Liver (tissue), 9 donors: Measurements from ENCODE around the gene FASTK. TPM values are rescaled to one million over a fixed set of nuclear protein-coding genes. Genes with fewer than 3 reads are reported as not detected.

ENCODE experiments used
- DNase-seq: peaks from one replicate; pipeline ENCODE4 v3.0.0-alpha.2; 2017; ENCODE audit warnings: low spot score
- H3K27ac ChIP-seq, 2 donors: one replicate each; pipeline ENCODE4 v1.7.0; 2013; ENCODE audit warnings: inconsistent platforms in 2 of 2, low read length in 2 of 2, control low read depth in 1 of 2, low read depth in 1 of 2, mild to moderate bottlenecking in 1 of 2
- H3K27me3 ChIP-seq, 4 donors: one replicate each; pipeline versions ENCODE4 v1.6.1 to v1.7.0; 2013; ENCODE audit warnings: low read length in 3 of 4, inconsistent platforms in 1 of 4, mild to moderate bottlenecking in 1 of 4, moderate library complexity in 1 of 4; ENCODE audit not compliant: control insufficient read depth in 4 of 4, insufficient read depth in 4 of 4
- H3K36me3 ChIP-seq, 4 donors: one replicate each; pipeline versions ENCODE4 v1.6.1 to v1.7.0; 2013; ENCODE audit warnings: low read length in 3 of 4, mild to moderate bottlenecking in 3 of 4, low read depth in 1 of 4, moderate library complexity in 1 of 4; ENCODE audit not compliant: control insufficient read depth in 4 of 4, insufficient read depth in 3 of 4
- H3K4me1 ChIP-seq, 4 donors: one replicate each; pipeline versions ENCODE4 v1.6.1 to v1.7.0; 2013; ENCODE audit warnings: low read length in 3 of 4, mild to moderate bottlenecking in 3 of 4, moderate library complexity in 1 of 4; ENCODE audit not compliant: control insufficient read depth in 4 of 4, insufficient read depth in 4 of 4
- H3K4me3 ChIP-seq, 3 donors: one replicate each; pipeline versions ENCODE4 v1.6.1 to v1.7.0; 2013; ENCODE audit warnings: low read length in 3 of 3, control low read depth in 1 of 3, low read depth in 1 of 3, mild to moderate bottlenecking in 1 of 3
- H3K9ac ChIP-seq, 2 donors: one replicate each; pipeline ENCODE4 v1.7.0; 2013; ENCODE audit warnings: low read length in 2 of 2, mild to moderate bottlenecking in 2 of 2, moderate library complexity in 2 of 2, control low read depth in 1 of 2, low read depth in 1 of 2
- H3K9me3 ChIP-seq, 4 donors: one replicate each; pipeline versions ENCODE4 v1.6.1 to v1.7.0; 2013; ENCODE audit warnings: low read length in 3 of 4; ENCODE audit not compliant: control insufficient read depth in 4 of 4
- ATF3 ChIP-seq: IDR thresholded peaks from 2 replicates; pipeline ENCODE4 v1.6.1; 2016; ENCODE audit warnings: antibody characterized with exemption
- CTCF ChIP-seq: fragments of 150-350 bp; IDR thresholded peaks from 2 replicates; pipeline ENCODE4 v1.5.1; 2017; ENCODE audit warnings: improper control_type of control experiment, low read depth, low read length; ENCODE audit not compliant: missing input control
- EGR1 ChIP-seq, 2 donors: IDR thresholded peaks; 2 replicates each; pipeline ENCODE4 v1.6.1; 2016 to 2018; ENCODE audit warnings: antibody characterized with exemption in 2 of 2, low read depth in 2 of 2
- FOXA1 ChIP-seq: IDR thresholded peaks from 2 replicates; pipeline ENCODE4 v1.6.1; 2016; ENCODE audit warnings: antibody characterized with exemption
- FOXA2 ChIP-seq: IDR thresholded peaks from 2 replicates; pipeline ENCODE4 v1.6.1; 2016; ENCODE audit warnings: antibody characterized with exemption
- GABPA ChIP-seq, 2 donors: IDR thresholded peaks in 1 of 2; conservative IDR thresholded peaks in 1 of 2; 2 replicates each; pipeline ENCODE4 v1.6.1; 2016; ENCODE audit warnings: antibody characterized with exemption in 2 of 2, mild to moderate bottlenecking in 1 of 2, moderate library complexity in 1 of 2
- HNF4A ChIP-seq, 2 donors: conservative IDR thresholded peaks; 2 replicates each; pipeline ENCODE4 v1.6.1; 2016; ENCODE audit warnings: antibody characterized with exemption in 2 of 2, mild to moderate bottlenecking in 2 of 2
- HNF4G ChIP-seq: IDR thresholded peaks from 2 replicates; pipeline ENCODE4 v1.6.1; 2016; ENCODE audit warnings: antibody characterized with exemption
- JUND ChIP-seq, 2 donors: IDR thresholded peaks; 2 replicates each; pipeline ENCODE4 v1.6.1; 2016; ENCODE audit warnings: antibody characterized with exemption in 2 of 2
- MAX ChIP-seq: IDR thresholded peaks from 2 replicates; pipeline ENCODE4 v1.6.1; 2016; ENCODE audit warnings: antibody characterized with exemption
- NR2F2 ChIP-seq: IDR thresholded peaks from 2 replicates; pipeline ENCODE4 v1.6.1; 2016; ENCODE audit warnings: antibody characterized with exemption
- RAD21 ChIP-seq, 2 donors: IDR thresholded peaks; 2 replicates each; pipeline ENCODE4 v1.6.1; 2016; ENCODE audit warnings: antibody characterized with exemption in 2 of 2, mild to moderate bottlenecking in 2 of 2
- RXRA ChIP-seq, 2 donors: IDR thresholded peaks; 2 replicates each; pipeline ENCODE4 v1.6.1; 2017 to 2018; ENCODE audit warnings: antibody characterized with exemption in 2 of 2, mild to moderate bottlenecking in 1 of 2
- SP1 ChIP-seq: IDR thresholded peaks from 2 replicates; pipeline ENCODE4 v1.6.1; 2018; ENCODE audit warnings: antibody characterized with exemption, mild to moderate bottlenecking
- TAF1 ChIP-seq: conservative IDR thresholded peaks from 2 replicates; pipeline ENCODE4 v1.6.1; 2016; ENCODE audit warnings: antibody characterized with exemption, mild to moderate bottlenecking
- YY1 ChIP-seq: IDR thresholded peaks from 2 replicates; pipeline ENCODE4 v1.6.1; 2016; ENCODE audit warnings: antibody characterized with exemption, mild to moderate bottlenecking
- ZBTB33 ChIP-seq: IDR thresholded peaks from 2 replicates; pipeline ENCODE4 v1.6.1; 2016; ENCODE audit warnings: antibody characterized with exemption
- WGBS: extraction: QIAGEN DNeasy Blood & Tissue Kit; methylation state at CpG from one replicate; pipeline ENCODE4 v1.1.7; 2013; 5-methylcytosine and 5-hydroxymethylcytosine counted together
- polyA plus RNA-seq, 2 donors: library from polyadenylated mRNA; stranded (reverse) in 1 of 2; unstranded in 1 of 2; fragments of 200-250 nt in 1 of 2; fragments of >200 nt in 1 of 2; fragmentation: Nextera tagmentation in 1 of 2; extraction: Ambion mirVana in 1 of 2; gene quantifications; one replicate each; pipeline versions ENCODE4 v1.2.1 to v1.2.3, GENCODE V29; 2013 to 2015
- total RNA-seq, 2 donors: library from RNA; depleted of rRNA; stranded (reverse); fragments of >200 nt; gene quantifications; one replicate each; pipeline ENCODE4 v1.2.3, GENCODE V29; 2014
- donor health status: healthy.
- donor health status: healthy.
- donor health status: healthy.
- donor health status: healthy.
- donor health status: healthy.

The FASTK gene
- total and polyA plus RNA-seq, 4 donors = 31.1 to 62.8 (median 43.7) TPM

GRCh38 chr7:151095123-151095797 lies 14.7 kb upstream of the FASTK start:
- Histone ChIP-seq H3K4me1 (peaks cover 0 to 16% (median 9%) of the 10 kb centered on the region in 4 donors), H3K36me3 (peaks cover 0 to 2% (median 0%) of the 10 kb centered on the region in 4 donors)

GRCh38 chr7:151094675-151095074 lies 14.1 kb upstream of the FASTK start:
- H3K4me3 ChIP-seq = no peak overlapping the region
- no peak overlapping the region for H3K9ac ChIP-seq
- no peaks in the 10 kb centered on the region for H3K27me3 ChIP-seq
- H3K9me3 ChIP-seq = no peaks in the 10 kb centered on the region
- H3K4me1 ChIP-seq = peaks cover 0 to 22% (median 11%) of the 10 kb centered on the region in 4 donors
- H3K27ac ChIP-seq = no peak overlapping the region
- no peak for DNase-seq
- TF ChIP-seq RXRA (IDR thresholded peaks at IDR 0.05) (no peak), ATF3 (no peak), GABPA (IDR thresholded peaks at IDR 0.05 in 1 of 2, conservative IDR thresholded peaks at IDR 0.05 in 1 of 2) (no peak), TAF1 (no peak), CTCF (no peak), EGR1 (IDR thresholded peaks at IDR 0.05; ENCODE audit: low read depth in 2 of 2) (no peak), HNF4A (conservative IDR thresholded peaks at IDR 0.05) (no peak), FOXA2 (no peak), ZBTB33 (no peak), RAD21 (IDR thresholded peaks at IDR 0.05) (no peak), HNF4G (no peak), NR2F2 (no peak), FOXA1 (no peak), YY1 (no peak)
- H3K36me3 ChIP-seq = peaks cover 0 to 2% (median 0%) of the 10 kb centered on the region in 4 donors
- 85% methylated on average over 5 of the region's 5 CpGs for WGBS

More at GRCh38 chr7:151095123-151095797, 14.7 kb upstream of the FASTK start:
- no peak overlapping the region for H3K27ac ChIP-seq
- no peak overlapping the region for H3K4me3 ChIP-seq
- no peak overlapping the region for H3K9ac ChIP-seq
- no peak for TF ChIP-seq NR2F2
- TF ChIP-seq MAX = no peak
- no peak for TF ChIP-seq HNF4A (conservative IDR thresholded peaks at IDR 0.05)
- no peak for TF ChIP-seq FOXA2
- TF ChIP-seq ZBTB33 = no peak
- TF ChIP-seq HNF4G = no peak
- TF ChIP-seq ATF3 = no peak
- no peak for TF ChIP-seq RXRA (IDR thresholded peaks at IDR 0.05)
- TF ChIP-seq RAD21 (IDR thresholded peaks at IDR 0.05) = no peak
- TF ChIP-seq YY1 = no peak
- no peak for TF ChIP-seq SP1
- no peak for TF ChIP-seq JUND (IDR thresholded peaks at IDR 0.05)
- no peaks in the 10 kb centered on the region for H3K9me3 ChIP-seq
- no peaks in the 10 kb centered on the region for H3K27me3 ChIP-seq
- DNase-seq = no peak
- 82% methylated on average over 10 of the region's 10 CpGs for WGBS
